ENCODE data around the gene PDPR.
"Not testable (repeated sequence)": the region's sequence is repeated elsewhere in the genome, so short reads cannot be mapped to it uniquely, and the experiment has no call there.

DNA sequence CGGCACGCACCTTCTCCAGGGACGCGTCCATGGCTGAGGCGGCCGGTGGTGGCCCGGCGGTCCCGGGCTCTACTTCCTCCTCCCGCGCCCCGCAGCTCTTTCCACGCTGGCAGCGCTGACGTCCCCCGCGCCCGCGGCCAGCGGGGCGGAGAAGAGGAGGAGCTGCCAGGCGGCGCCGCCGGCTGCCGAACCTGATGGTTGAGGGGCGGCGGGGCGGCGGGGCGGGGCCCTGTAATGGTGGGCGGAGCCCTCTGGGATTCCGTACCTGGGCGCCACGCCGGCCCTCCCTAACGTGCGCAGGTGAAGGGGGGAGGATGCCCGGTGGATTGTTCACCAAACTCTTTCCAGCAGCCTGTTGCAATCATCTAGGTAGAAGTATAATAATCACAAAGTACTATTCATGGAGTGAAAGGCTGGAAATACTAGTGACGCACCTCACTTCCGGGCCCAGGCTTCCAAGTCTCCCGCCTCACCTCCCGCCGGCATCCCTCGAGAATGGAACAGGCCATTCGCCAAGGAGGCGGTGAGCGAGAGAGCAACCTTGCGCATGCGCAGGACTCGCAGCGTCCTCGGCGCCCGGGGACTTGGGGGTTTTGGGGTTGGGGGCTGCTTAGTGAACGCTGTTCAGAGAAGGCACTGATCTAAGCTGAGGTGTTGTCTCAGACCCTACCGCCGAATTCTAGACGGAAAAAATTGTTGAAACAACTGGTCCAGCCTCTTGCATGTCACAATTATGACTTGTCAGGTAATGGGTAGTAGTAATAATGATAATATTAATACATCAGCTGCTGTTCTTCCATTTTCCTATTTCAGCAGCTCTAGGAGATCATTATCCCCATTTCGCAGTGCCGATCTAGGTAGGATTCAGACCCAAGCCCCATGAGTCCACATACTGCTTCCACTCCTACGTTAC, 48.1 kb upstream of the PDPR start:
- not testable (repeated sequence) for TF ChIP-seq EZH2 (IDR thresholded peaks at IDR 0.05; ENCODE audit: low read length, missing control alignments)
- TF ChIP-seq, protein P1, sequence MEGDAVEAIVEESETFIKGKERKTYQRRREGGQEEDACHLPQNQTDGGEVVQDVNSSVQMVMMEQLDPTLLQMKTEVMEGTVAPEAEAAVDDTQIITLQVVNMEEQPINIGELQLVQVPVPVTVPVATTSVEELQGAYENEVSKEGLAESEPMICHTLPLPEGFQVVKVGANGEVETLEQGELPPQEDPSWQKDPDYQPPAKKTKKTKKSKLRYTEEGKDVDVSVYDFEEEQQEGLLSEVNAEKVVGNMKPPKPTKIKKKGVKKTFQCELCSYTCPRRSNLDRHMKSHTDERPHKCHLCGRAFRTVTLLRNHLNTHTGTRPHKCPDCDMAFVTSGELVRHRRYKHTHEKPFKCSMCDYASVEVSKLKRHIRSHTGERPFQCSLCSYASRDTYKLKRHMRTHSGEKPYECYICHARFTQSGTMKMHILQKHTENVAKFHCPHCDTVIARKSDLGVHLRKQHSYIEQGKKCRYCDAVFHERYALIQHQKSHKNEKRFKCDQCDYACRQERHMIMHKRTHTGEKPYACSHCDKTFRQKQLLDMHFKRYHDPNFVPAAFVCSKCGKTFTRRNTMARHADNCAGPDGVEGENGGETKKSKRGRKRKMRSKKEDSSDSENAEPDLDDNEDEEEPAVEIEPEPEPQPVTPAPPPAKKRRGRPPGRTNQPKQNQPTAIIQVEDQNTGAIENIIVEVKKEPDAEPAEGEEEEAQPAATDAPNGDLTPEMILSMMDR (conservative IDR thresholded peaks at IDR 0.05 in 1 of 2, IDR thresholded peaks at IDR 0.05 in 1 of 2; ENCODE audit: low read depth in 1 of 2, low read length in 2 of 2), result not testable (repeated sequence)

Measured in fibroblast of lung (primary cell).